GM12801 (cell line): ENCODE measurements around the gene USF1.

ENCODE experiments used
- CTCF ChIP-seq: IDR thresholded peaks from one replicate; pipeline ENCODE4 v1.5.1; 2011; ENCODE audit warnings: control low read depth; ENCODE audit not compliant: insufficient read length; ENCODE audit errors: extremely low read depth

Gene USF1

GRCh38 chr1:161021970-161022353 is 23.8 kb downstream of the USF1 start:
- no peak for TF ChIP-seq CTCF

- no peak for TF ChIP-seq CTCF
Measured at GRCh38 chr1:161021165-161021969, 24.4 kb downstream of the USF1 start.

GRCh38 chr1:161020509-161021164 is 25.1 kb downstream of the USF1 start, which contains the start of gene F11R:
TSS of gene F11R (minus strand) at chr1:161021152. CDS start at chr1:161021073, 79 bp downstream.
- TF ChIP-seq CTCF: no peak

- TF ChIP-seq CTCF: no peak
Measured at GRCh38 chr1:161019751-161020495, 25.9 kb downstream of the USF1 start.

- no peak for TF ChIP-seq CTCF
Measured at GRCh38 chr1:161018631-161018930, 27.2 kb downstream of the USF1 start.

GRCh38 chr1:161017756-161018630 is 27.8 kb downstream of the USF1 start:
- TF ChIP-seq CTCF: no peak
